DMS79 (cell line): Measurements from ENCODE around the gene IKZF2.

Experiments used
- DNase-seq: peaks from one replicate; lab custom pipeline; 2025; lab: John Stamatoyannopoulos, UW

The IKZF2 gene

GRCh38 chr2:213152888-213153287, 1.5 kb upstream of the IKZF2 start:
- no peak for DNase-seq

- DNase-seq: no peak
These were observed 818 bp upstream of the IKZF2 start for GRCh38 chr2:213152065-213152794.

GRCh38 chr2:213150315-213151097, 906 bp downstream of the IKZF2 start:
- DNase-seq: no peak

- no peak for DNase-seq
These were observed 1.5 kb downstream of the IKZF2 start for GRCh38 chr2:213149949-213150314.

GRCh38 chr2:213149294-213149875, 2.0 kb downstream of the IKZF2 start:
- no peak for DNase-seq

GRCh38 chr2:213148572-213149261, 2.7 kb downstream of the IKZF2 start:
- DNase-seq: no peak

GRCh38 chr2:213147538-213147937, 3.9 kb downstream of the IKZF2 start:
- DNase-seq: no peak

- DNase-seq: no peak
These were observed 5.6 kb downstream of the IKZF2 start for GRCh38 chr2:213145715-213146242.

GRCh38 chr2:213137064-213137463, 14.3 kb downstream of the IKZF2 start:
- no peak for DNase-seq

GRCh38 chr2:213129311-213129710, 22.1 kb downstream of the IKZF2 start:
- no peak for DNase-seq

- DNase-seq: no peak
These were observed 25.6 kb downstream of the IKZF2 start for GRCh38 chr2:213125646-213126347.

- no peak for DNase-seq
These were observed 28.7 kb downstream of the IKZF2 start for GRCh38 chr2:213122725-213123124.

- no peak for DNase-seq
These were observed 29.7 kb downstream of the IKZF2 start for GRCh38 chr2:213121690-213122089.

GRCh38 chr2:213119061-213119809, 32.2 kb downstream of the IKZF2 start:
- no peak for DNase-seq

GRCh38 chr2:213108308-213108707, 43.1 kb downstream of the IKZF2 start:
- no peak for DNase-seq

- no peak for DNase-seq
These were observed 43.7 kb downstream of the IKZF2 start for GRCh38 chr2:213107728-213108127.

- no peak for DNase-seq
These were observed 46.2 kb downstream of the IKZF2 start for GRCh38 chr2:213105212-213105611.

GRCh38 chr2:213104903-213105202, 46.6 kb downstream of the IKZF2 start:
- DNase-seq: no peak

GRCh38 chr2:213104092-213104902, 47.1 kb downstream of the IKZF2 start:
- no peak for DNase-seq
